ENCODE data around the gene MAP2. TPM values are rescaled to one million over a fixed set of nuclear protein-coding genes. Genes with fewer than 3 reads are reported as not detected.

Gene MAP2
- total RNA-seq, 1 experiment from 2014 or later = 63.3 TPM

DNA sequence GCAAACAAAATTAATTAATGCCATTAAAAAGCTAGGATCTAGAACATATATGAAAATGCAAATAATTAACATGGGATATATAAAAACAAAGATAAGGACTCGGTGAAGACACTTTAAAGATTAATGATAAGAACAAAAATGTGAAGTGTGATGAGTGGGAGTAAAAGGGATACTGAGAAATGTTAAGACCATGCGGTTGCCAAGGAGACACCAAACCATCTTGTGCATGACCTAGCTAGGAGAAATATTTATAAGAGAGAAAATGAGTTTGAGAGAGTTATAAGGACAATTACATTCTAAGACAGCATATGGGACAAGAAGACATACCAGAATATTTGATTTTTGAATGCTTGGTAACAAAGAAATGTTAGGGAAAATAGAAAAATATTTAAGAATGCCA is 25.4 kb upstream of the MAP2 start:
- H3K27me3 ChIP-seq = no peaks in the 10 kb centered on the region
- no peak overlapping the region for H3K4me3 ChIP-seq
- no peaks in the 10 kb centered on the region for H3K36me3 ChIP-seq
- no peak overlapping the region for H3K27ac ChIP-seq
- H3K9me3 ChIP-seq (replicated peaks) = no peaks in the 10 kb centered on the region
- no peaks in the 10 kb centered on the region for H3K4me1 ChIP-seq
- no peak for DNase-seq

DNA sequence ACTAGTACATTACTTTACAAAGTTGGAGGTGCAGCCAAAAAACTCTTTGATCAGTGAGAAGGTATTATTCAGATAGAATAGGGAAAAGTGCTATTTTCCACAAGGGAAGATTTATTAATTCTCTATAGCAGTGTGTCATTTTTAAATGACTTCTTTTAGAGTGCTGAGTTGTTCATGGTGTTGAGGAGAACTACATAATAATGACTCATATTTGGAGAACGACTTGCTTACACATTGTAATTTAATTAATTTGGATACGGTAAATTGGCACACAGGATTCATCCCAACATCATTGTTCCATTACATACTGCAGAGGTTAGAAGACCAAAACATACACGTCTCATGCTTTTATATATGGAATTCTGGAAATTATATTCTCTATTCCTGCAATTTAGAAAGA is 22.1 kb upstream of the MAP2 start:
- H3K9me3 ChIP-seq (replicated peaks) = no peaks in the 10 kb centered on the region
- DNase-seq = no peak

DNA sequence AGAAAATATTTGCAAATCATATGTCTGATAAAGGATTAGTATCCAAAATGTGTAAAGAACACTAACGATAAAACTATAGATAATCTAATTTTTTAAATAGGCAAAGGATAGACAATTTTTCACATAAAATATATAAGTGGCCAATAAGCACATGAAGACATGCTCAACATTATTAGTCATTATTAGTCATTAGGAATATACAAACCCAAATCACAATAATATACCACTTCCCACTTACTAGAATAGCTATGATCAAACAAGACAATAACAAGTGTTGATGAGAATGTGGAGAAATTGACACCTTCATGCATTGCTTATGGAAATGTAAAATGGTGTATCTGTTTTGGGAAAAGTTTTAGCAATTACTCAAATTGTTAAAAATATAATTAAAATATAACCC is 12.6 kb upstream of the MAP2 start:
- no peaks in the 10 kb centered on the region for H3K27me3 ChIP-seq
- no peaks in the 10 kb centered on the region for H3K36me3 ChIP-seq
- no peak overlapping the region for H3K27ac ChIP-seq
- H3K9me3 ChIP-seq (replicated peaks) = peaks cover 6% of the 10 kb centered on the region; the same call in 1 of the 2 replicates
- no peak overlapping the region for H3K4me3 ChIP-seq
- H3K4me1 ChIP-seq = no peaks in the 10 kb centered on the region
- DNase-seq = no peak

More for the DNA sequence above, 22.1 kb upstream of the MAP2 start:
- H3K4me3 ChIP-seq = no peak overlapping the region
- H3K36me3 ChIP-seq = no peaks in the 10 kb centered on the region
- no peaks in the 10 kb centered on the region for H3K27me3 ChIP-seq
- no peak overlapping the region for H3K27ac ChIP-seq
- H3K4me1 ChIP-seq = no peaks in the 10 kb centered on the region

DNA sequence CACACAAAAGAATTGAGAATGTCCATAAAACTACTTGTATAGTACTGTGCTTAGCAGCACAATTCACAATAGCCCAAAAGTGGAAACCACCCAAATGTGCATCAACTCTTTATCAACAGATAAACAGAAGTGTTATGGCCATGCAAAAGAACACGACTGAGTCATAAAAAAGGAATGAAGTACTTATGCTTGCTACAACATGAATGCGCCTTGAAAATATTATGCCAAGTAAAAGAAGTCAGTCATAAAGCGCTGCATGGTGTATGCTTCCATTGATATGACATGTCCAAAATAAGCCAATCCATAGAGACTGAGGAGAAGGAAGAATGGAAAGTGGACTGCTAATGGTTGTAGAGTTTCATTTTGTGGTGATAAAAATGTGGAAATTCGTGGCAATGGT is 12.1 kb upstream of the MAP2 start:
- no peaks in the 10 kb centered on the region for H3K27me3 ChIP-seq
- no peaks in the 10 kb centered on the region for H3K36me3 ChIP-seq
- DNase-seq = no peak
- peaks cover 6% of the 10 kb centered on the region; the same call in 1 of the 2 replicates for H3K9me3 ChIP-seq (replicated peaks)
- H3K27ac ChIP-seq = no peak overlapping the region
- H3K4me3 ChIP-seq = no peak overlapping the region
- no peaks in the 10 kb centered on the region for H3K4me1 ChIP-seq

DNA sequence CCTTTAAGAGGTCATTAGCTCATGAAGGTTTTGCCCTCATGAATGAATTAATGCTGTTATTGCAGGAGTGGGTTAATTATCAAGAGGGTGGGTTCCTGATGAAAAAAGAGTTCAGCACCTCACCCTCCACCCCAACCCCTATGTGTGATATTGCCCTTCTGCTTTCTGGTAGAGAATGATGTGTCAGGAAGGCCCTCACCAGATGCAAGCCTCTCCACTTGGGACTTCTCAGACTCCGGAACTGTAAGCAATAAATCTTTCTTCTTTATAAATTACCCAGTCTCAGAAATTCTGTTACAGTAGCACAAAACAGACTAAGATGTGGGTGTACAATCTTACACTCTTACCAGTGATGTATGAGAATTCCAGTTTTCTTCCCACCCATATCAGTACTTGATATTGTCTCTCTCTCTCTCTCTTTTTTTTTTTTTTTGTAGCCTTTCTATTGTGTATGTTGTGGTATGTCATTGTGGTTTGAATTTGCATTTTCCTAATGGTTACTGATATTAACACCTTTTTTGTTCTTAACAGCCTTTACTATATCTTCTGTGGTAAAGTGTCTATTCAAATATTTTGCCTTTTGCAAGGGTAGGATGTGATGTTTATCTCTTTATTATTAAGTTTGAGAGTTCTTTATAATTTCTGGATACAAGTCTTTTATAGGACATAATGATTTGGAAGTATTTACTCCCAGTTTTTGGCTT is 10.4 kb upstream of the MAP2 start:
- Histone ChIP-seq H3K27ac (no peak overlapping the region), H3K4me3 (no peak overlapping the region), H3K27me3 (no peaks in the 10 kb centered on the region), H3K4me1 (no peaks in the 10 kb centered on the region), H3K9me3 (replicated peaks) (peaks cover 6% of the 10 kb centered on the region; the same call in 1 of the 2 replicates), H3K36me3 (no peaks in the 10 kb centered on the region)
- DNase-seq = no peak

DNA sequence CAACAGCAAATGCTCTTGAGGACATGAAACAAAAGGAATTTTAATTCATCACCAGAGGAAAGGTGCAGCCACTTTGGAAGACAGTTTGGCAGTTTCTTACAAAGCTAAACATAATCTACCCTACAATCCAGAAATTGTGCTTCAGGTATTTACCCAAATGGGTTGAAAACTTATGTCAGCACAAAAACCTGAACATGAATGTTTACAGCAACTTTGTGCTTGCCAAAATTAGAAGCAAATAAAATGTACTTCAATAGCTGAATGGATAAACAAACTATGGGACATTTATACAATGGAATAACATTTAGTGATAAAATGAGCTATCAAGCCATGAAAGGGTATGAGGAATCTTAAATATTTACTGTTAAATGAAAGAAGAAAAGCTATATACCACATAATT is 6.9 kb upstream of the MAP2 start:
- no peak overlapping the region for H3K4me3 ChIP-seq
- peaks cover 6% of the 10 kb centered on the region; the same call in 1 of the 2 replicates for H3K9me3 ChIP-seq (replicated peaks)
- H3K27me3 ChIP-seq = no peaks in the 10 kb centered on the region
- no peak for DNase-seq
- no peaks in the 10 kb centered on the region for H3K36me3 ChIP-seq
- H3K27ac ChIP-seq = no peak overlapping the region
- H3K4me1 ChIP-seq = no peaks in the 10 kb centered on the region

DNA sequence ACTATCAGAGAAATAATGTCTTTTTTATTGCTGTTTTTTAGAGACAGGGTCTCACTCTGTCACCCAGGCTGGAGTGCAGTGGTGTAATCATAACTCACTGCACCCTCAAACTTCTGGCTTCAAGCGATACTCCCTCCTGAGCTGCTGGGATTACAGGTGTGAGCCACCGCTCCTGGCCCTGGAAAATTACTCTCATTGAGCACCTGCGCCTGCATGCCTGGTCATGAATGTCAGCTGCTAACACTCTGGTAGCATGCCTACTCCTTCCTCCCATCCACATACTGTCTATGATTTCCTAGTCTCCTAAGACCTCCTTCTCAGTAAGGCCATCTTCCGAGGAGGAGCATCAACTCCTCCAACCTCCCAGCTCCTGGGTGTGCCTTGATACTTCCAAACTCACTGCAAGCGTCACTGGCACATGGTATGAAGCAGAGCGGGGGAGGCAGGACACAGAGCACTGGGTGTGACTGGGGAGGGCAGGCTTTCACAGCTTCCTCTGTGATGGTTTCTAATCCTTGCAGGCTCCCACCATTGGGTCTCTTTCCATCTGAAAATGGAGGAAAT is 1.6 kb upstream of the MAP2 start:
- H3K4me1 ChIP-seq = peaks cover 5% of the 10 kb centered on the region; the same call in 1 of the 2 replicates
- DNase-seq = no peak
- no peak overlapping the region for H3K4me3 ChIP-seq

DNA sequence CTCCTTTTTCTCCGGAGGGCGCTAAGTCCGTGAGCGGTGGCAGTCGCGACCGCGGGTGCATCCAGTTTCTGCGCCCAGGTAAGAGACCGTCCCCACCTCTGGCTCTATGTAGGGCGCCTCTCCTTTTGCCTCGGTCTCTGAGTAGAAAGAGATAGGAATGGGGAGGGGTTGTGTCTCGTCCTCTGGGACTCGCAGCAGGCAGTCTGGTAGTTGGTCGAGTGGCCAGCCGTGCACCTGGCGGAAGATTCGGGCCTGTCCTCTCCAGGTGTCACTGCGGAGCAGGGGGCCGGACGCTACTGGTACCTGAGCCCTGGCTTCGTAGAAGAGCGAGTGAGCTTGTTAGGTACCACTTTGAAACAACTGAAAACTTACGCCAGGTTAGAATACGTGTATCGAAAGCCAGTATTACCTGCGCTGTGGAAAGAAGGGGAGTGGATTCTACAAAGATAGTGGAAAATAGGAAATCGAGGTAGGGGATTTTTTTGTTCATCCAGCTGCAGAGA is 403 bp downstream of the MAP2 start:
- no peaks in the 10 kb centered on the region for H3K27me3 ChIP-seq

More for the DNA sequence above, 1.6 kb upstream of the MAP2 start:
- Histone ChIP-seq H3K27me3 (no peaks in the 10 kb centered on the region), H3K9me3 (replicated peaks) (no peaks in the 10 kb centered on the region), H3K36me3 (no peaks in the 10 kb centered on the region), H3K27ac (no peak overlapping the region)

DNA sequence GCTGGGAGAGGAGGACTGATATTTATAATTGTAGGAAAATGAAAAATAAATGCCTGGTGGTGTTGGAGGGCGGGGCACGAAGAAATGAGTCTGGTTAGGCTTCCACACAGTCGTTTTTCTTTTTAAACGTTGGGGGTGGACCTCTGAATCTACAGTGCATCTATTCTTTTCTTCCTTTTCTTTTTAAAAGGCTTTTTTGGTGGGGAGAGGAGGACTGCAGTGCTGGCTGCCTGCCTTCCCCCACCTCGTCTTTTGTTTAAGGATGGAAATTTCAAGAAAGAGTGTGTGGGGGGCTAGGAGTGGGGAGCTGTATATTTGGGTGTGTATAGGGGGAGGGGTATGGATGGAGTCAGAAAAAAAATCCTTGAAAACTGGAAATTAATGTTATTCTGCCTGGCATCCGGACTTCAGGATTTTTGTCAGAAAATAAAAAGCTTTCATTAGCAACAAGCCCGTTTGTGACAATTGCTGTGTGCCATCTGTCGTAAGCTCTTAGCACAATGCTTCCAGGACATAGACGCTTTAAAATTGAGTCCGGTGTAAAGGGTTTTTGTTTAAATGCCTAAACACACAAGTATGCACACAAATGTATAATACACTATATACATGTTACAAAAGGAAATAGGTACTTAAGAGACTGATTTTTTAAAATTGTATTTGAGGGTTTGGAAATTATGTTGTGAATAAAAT is 1.1 kb downstream of the MAP2 start:
- no peaks in the 10 kb centered on the region for H3K27me3 ChIP-seq
- DNase-seq = peak; percentile 3 to 38
- peaks cover 5% of the 10 kb centered on the region; the same call in 1 of the 2 replicates for H3K4me1 ChIP-seq
- no peaks in the 10 kb centered on the region for H3K9me3 ChIP-seq (replicated peaks)
- peak overlapping the region; percentile 66 for H3K4me3 ChIP-seq
- H3K36me3 ChIP-seq = no peaks in the 10 kb centered on the region
- H3K27ac ChIP-seq = peak overlapping the region; percentile 2; the same call in 1 of the 2 replicates

More for the DNA sequence above, 403 bp downstream of the MAP2 start:
- DNase-seq = no peak
- Histone ChIP-seq H3K4me1 (peaks cover 5% of the 10 kb centered on the region; the same call in 1 of the 2 replicates), H3K27ac (peak overlapping the region; percentile 2; the same call in 1 of the 2 replicates), H3K4me3 (peak overlapping the region; percentile 66), H3K9me3 (replicated peaks) (no peaks in the 10 kb centered on the region), H3K36me3 (no peaks in the 10 kb centered on the region)

DNA sequence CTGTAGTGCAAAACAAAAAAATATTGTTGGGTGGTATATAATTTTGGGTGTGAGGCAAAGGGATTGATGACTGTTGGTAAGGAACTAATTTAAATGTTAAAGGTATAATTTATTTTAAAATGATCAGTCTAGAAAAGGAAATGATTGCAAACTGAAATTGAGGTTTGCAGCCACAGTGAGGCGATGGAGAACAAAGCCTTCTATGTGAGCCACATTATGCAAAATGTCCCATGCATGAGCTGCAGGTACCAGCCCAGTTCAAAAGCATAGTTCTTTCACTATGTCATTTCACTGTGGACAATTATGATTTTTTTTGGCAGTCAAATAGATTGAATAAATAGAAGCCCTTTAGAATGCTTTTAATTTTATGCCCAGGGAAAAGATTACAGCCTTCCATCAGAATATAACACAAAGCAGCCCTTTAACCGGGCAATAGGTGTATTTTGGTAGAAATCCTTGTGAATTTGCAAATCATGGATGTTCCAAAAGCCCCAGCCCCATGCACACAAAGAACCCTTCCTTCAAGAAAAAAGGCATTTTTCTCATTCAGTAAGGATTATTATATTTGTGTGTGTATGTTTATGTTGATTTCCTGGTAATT is 1.7 kb downstream of the MAP2 start:
- H3K27ac ChIP-seq = peak overlapping the region; percentile 2; the same call in 1 of the 2 replicates
- no peaks in the 10 kb centered on the region for H3K9me3 ChIP-seq (replicated peaks)
- peak; percentile 20 to 67 for DNase-seq
- peaks cover 5% of the 10 kb centered on the region; the same call in 1 of the 2 replicates for H3K4me1 ChIP-seq
- no peaks in the 10 kb centered on the region for H3K27me3 ChIP-seq
- H3K4me3 ChIP-seq = peak overlapping the region; percentile 66
- H3K36me3 ChIP-seq = no peaks in the 10 kb centered on the region

DNA sequence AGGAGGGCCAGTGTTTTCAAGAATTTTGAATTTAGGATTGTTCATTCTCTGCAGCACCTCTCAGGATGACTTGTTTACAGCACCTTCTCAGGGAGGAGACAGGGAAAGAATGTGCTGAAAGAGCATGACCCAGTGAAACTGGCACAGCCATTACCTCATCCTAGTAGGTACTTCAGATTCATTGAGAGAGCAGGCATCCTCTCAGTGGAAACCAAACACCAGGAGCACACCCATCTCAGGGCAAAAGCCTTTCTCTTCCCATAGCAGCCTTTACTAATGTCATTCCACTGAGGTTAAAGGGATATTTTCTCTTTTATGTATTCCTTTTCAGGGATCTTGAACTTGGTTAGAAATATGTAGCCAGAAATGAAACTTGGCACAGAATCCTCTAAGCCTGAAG is 2.6 kb downstream of the MAP2 start:
- H3K9me3 ChIP-seq (replicated peaks) = no peaks in the 10 kb centered on the region
- no peak overlapping the region for H3K27ac ChIP-seq
- DNase-seq = peak; percentile 6 to 29
- peaks cover 9% of the 10 kb centered on the region for H3K4me1 ChIP-seq
- H3K4me3 ChIP-seq = no peak overlapping the region
- no peaks in the 10 kb centered on the region for H3K36me3 ChIP-seq
- H3K27me3 ChIP-seq = no peaks in the 10 kb centered on the region

DNA sequence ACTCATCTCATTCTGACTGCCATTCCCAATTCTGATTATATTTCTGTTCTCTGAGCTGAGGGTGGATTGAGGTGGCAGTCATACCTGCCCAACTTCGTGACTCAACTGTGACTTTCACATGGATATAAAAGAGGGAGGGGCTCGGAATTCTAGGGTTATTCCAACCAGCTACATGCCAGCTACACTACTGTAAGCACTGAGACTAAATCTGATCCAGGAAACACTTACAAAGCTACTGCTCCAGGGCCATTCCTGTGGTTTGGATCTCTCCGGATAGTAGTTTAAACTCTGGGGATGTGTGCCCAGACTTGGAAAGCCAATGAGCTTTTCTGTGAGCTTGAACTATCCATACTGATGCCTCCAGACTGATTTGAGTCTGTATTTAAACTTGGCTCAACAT is 7.9 kb downstream of the MAP2 start:
- H3K36me3 ChIP-seq = no peaks in the 10 kb centered on the region
- H3K27me3 ChIP-seq = no peaks in the 10 kb centered on the region
- peak overlapping the region; percentile 11 for H3K27ac ChIP-seq
- no peaks in the 10 kb centered on the region for H3K9me3 ChIP-seq (replicated peaks)
- no peak overlapping the region for H3K4me3 ChIP-seq
- peaks cover 17% of the 10 kb centered on the region for H3K4me1 ChIP-seq
- peak; percentile 55 to 73 for DNase-seq

DNA sequence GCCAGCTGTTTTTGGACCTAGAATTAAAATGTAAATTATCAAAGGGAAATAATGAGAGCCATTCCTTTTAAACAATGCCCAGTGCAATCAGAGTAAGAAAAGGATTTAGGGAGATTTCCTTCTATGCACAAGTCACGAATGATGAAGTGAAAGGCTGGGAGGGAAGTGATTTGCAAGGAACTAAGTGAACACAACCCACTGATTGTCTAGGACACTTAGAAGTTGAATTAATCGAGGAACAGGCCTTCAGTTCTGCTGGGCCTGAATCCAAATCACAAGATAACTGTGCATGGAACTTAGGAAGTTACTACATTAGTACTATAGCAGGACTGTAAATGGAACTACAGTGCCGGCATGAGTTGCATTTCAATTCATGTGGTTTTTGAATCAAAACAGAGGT is 17.7 kb downstream of the MAP2 start:
- Histone ChIP-seq H3K27ac (no peak overlapping the region), H3K36me3 (no peaks in the 10 kb centered on the region), H3K4me1 (no peaks in the 10 kb centered on the region), H3K27me3 (no peaks in the 10 kb centered on the region), H3K9me3 (replicated peaks) (no peaks in the 10 kb centered on the region), H3K4me3 (no peak overlapping the region)
- DNase-seq = no peak

DNA sequence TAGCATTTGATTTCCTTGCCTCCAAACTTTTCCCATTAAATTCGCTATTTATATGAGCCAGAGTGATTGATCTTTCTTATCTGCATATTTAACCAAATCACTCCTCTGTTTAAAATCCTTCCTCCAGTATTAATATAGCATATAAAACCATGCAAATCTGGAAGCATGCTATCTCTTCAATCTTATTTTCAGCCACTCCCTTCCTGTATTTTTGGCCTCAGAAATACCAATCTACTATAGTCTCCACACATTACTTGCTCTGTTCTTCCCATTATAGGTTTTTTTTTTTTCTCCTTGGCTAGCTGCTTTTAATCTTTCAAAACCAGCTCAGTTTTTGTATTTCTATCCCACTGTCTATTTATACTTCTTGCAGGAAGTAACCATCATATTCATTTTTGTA is 19.1 kb downstream of the MAP2 start:
- no peak for DNase-seq
- Histone ChIP-seq H3K4me1 (no peaks in the 10 kb centered on the region), H3K27ac (no peak overlapping the region), H3K4me3 (no peak overlapping the region), H3K27me3 (no peaks in the 10 kb centered on the region), H3K36me3 (no peaks in the 10 kb centered on the region), H3K9me3 (replicated peaks) (no peaks in the 10 kb centered on the region)

DNA sequence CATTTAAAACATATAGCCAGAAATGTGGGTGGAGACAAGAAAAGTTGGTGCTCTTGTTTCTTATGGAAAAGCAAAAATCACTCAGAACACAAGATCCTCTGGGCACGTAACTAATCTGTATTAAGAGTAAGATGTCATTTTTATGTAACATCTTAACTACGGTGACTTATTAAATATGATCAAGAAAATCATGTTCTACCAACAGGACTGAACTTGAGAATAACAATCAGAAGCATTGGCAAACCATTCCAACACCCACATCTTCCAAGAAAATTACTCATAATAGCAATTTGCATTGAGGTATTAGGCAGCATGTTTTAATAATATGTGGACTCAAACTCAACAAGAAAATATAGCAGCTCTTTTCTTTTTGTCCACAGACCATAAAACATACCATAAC is 21.6 kb downstream of the MAP2 start:
- Histone ChIP-seq H3K27ac (no peak overlapping the region), H3K36me3 (no peaks in the 10 kb centered on the region), H3K4me1 (no peaks in the 10 kb centered on the region), H3K27me3 (no peaks in the 10 kb centered on the region), H3K4me3 (no peak overlapping the region), H3K9me3 (replicated peaks) (no peaks in the 10 kb centered on the region)
- DNase-seq = no peak

Data from SJCRH30 (cell line).